ENCODE results near the gene ADCY10. TPM values are rescaled to one million over a fixed set of nuclear protein-coding genes. Genes with fewer than 3 reads are reported as not detected.

The ADCY10 gene
- total and polyA plus RNA-seq, 2 of the 8 experiments (the other 6 are each of a cell fraction or from before 2014, with no cell fraction given) = 0.02 TPM; not detected in 1

GRCh38 chr1:167947733-167948132 lies 33.8 kb upstream of the ADCY10 start:
- H2AK5ac ChIP-seq (ENCODE audit: low read depth, low read length) = no peak overlapping the region
- no peak overlapping the region for H3K27ac ChIP-seq (ENCODE audit: low read depth, low read length)
- no peak overlapping the region for H2BK5ac ChIP-seq (ENCODE audit: low read depth, low read length)
- H3K27me3 ChIP-seq (replicated peaks in 1 of 4; ENCODE audit: control insufficient read depth in 3 of 4, extremely low read depth in 1 of 4, insufficient read depth in 3 of 4, low read length in 3 of 4) = no peaks in the 10 kb centered on the region
- no peak overlapping the region for H3K4ac ChIP-seq (replicated peaks; ENCODE audit: insufficient read length, low read depth, low read length)
- no peak overlapping the region for H3K23ac ChIP-seq (ENCODE audit: insufficient read length)
- no peak overlapping the region for H2AFZ ChIP-seq (ENCODE audit: low read length)
- no peak overlapping the region for H3K4me2 ChIP-seq (ENCODE audit: insufficient read depth in 1 of 2, low read depth in 2 of 2, low read length in 2 of 2)
- DNase-seq (ENCODE audit: low read depth in 1 of 2, low spot score in 2 of 2) (no peak), FAIRE-seq (no peak)
- H2BK12ac ChIP-seq (ENCODE audit: low read depth, low read length) = no peak overlapping the region
- H3K79me2 ChIP-seq (ENCODE audit: control insufficient read depth in 1 of 2, insufficient read depth in 2 of 2, low read length in 2 of 2) = peaks cover 5 to 81% of the 10 kb centered on the region in 2 experiments; a peak in 3 of 4 replicates
- CTCF ChIA-PET (ENCODE audit: partially characterized antibody) = no interaction called here
- POLR2A ChIA-PET (ENCODE audit: partially characterized antibody) = no interaction called here
- H3K9ac ChIP-seq (replicated peaks in 1 of 4; ENCODE audit: extremely low read depth in 1 of 4, low read depth in 3 of 4, low read length in 3 of 4) = no peak overlapping the region
- no peaks in the 10 kb centered on the region; a peak in 1 of 4 replicates for H3K9me3 ChIP-seq (ENCODE audit: insufficient read depth in 2 of 2, low read depth in 1 of 2, low read length in 1 of 2)
- no peak overlapping the region for H3K56ac ChIP-seq (replicated peaks; ENCODE audit: insufficient read length, low read depth, low read length)
- H3K18ac ChIP-seq (ENCODE audit: extremely low read depth, low read length) = no peak overlapping the region
- H2BK120ac ChIP-seq (replicated peaks; ENCODE audit: low read depth, low read length) = no peak overlapping the region
- H2BK20ac ChIP-seq (ENCODE audit: low read length) = no peak overlapping the region
- 90% methylated on average over 2 of the region's 2 CpGs; no CpG with 5 or more reads in 1 of the 2 experiments for WGBS, 2 experiments (ENCODE audit: extremely low coverage in 1 of 2, insufficient coverage in 1 of 2, insufficient read length in 1 of 2, insufficient replicate concordance in 2 of 2, low coverage in 1 of 2, low lambda C conversion rate in 2 of 2, missing lambda C conversion rate in 1 of 2)
- H3K36me3 ChIP-seq (ENCODE audit: control insufficient read depth in 2 of 4, insufficient read depth in 4 of 4, low read length in 3 of 4) = peaks cover 0 to 15% (median 4%) of the 10 kb centered on the region in 4 experiments; a peak in 4 of 8 replicates
- H3K14ac ChIP-seq (ENCODE audit: insufficient read length) = no peak overlapping the region
- H3K4me3 ChIP-seq (ENCODE audit: extremely low read depth in 1 of 4, insufficient read depth in 2 of 4, low read depth in 3 of 4, low read length in 4 of 4) = no peak overlapping the region
- H4K91ac ChIP-seq (replicated peaks; ENCODE audit: insufficient read length, low read length) = no peak overlapping the region
- H4K20me1 ChIP-seq (replicated peaks in 1 of 2; ENCODE audit: control insufficient read depth in 1 of 2, insufficient read depth in 2 of 2, low read length in 2 of 2) = peaks cover 0 to 2% of the 10 kb centered on the region in 2 experiments
- H3K4me1 ChIP-seq (replicated peaks in 1 of 4; ENCODE audit: control insufficient read depth in 3 of 4, insufficient read depth in 4 of 4, low read length in 3 of 4) = no peaks in the 10 kb centered on the region
- H3K79me1 ChIP-seq (ENCODE audit: low read depth, low read length) = no peaks in the 10 kb centered on the region
- H3K23me2 ChIP-seq (ENCODE audit: low read depth, low read length) = no peaks in the 10 kb centered on the region
- TF ChIP-seq ASH2L (IDR thresholded peaks at IDR 0.05; ENCODE audit: low read length) (no peak), BCL11A (IDR thresholded peaks at IDR 0.05; ENCODE audit: low read depth in 2 of 2, low read length in 2 of 2) (no peak), SIRT6 (IDR thresholded peaks at IDR 0.05; ENCODE audit: low read length) (no peak), TCF12 (IDR thresholded peaks at IDR 0.05; ENCODE audit: low read depth, low read length) (no peak), EP300 (IDR thresholded peaks at IDR 0.05; ENCODE audit: borderline replicate concordance in 1 of 2, low read depth in 2 of 2, low read length in 2 of 2) (no peak), SIN3A (conservative IDR thresholded peaks at IDR 0.05 in 1 of 2, IDR thresholded peaks at IDR 0.05 in 1 of 2; ENCODE audit: low read depth in 1 of 2, low read length in 2 of 2) (no peak), FOSL1 (IDR thresholded peaks at IDR 0.05; ENCODE audit: insufficient read depth, low read depth, low read length) (no peak), HDAC2 (IDR thresholded peaks at IDR 0.05; ENCODE audit: borderline replicate concordance in 1 of 2, low read depth in 2 of 2, low read length in 2 of 2) (no peak), JUND (IDR thresholded peaks at IDR 0.05; ENCODE audit: low read length) (no peak), POU5F1 (IDR thresholded peaks at IDR 0.05; ENCODE audit: low read depth, low read length) (no peak), SAP30 (IDR thresholded peaks at IDR 0.05; ENCODE audit: insufficient read depth, insufficient replicate concordance, low read length) (no peak), RBBP5 (IDR thresholded peaks at IDR 0.05; ENCODE audit: borderline replicate concordance, low read depth, low read length) (no peak)
- TF ChIP-seq, protein P1, sequence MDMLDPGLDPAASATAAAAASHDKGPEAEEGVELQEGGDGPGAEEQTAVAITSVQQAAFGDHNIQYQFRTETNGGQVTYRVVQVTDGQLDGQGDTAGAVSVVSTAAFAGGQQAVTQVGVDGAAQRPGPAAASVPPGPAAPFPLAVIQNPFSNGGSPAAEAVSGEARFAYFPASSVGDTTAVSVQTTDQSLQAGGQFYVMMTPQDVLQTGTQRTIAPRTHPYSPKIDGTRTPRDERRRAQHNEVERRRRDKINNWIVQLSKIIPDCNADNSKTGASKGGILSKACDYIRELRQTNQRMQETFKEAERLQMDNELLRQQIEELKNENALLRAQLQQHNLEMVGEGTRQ (IDR thresholded peaks at IDR 0.05; ENCODE audit: low read length) = no peak
- no peak overlapping the region for H2BK15ac ChIP-seq (ENCODE audit: low read length)
- no peak overlapping the region for H4K8ac ChIP-seq (ENCODE audit: extremely low read depth, insufficient read depth, low read length)
- no peak overlapping the region for H4K5ac ChIP-seq (ENCODE audit: insufficient read length, low read depth, low read length)
